ENCODE results near the gene CFAP221.

Gene CFAP221

GRCh38 chr2:119702918-119703401 lies 158.7 kb downstream of the CFAP221 start:
- DNase-seq: no peak

GRCh38 chr2:119703526-119703925 lies 159.3 kb downstream of the CFAP221 start:
- no peak for DNase-seq

- no peak for DNase-seq
These were observed 160.4 kb downstream of the CFAP221 start for GRCh38 chr2:119704670-119705120.

- no peak for DNase-seq
These were observed 162.0 kb downstream of the CFAP221 start for GRCh38 chr2:119706221-119706620.
